DOHH2 (cell line): Measurements from ENCODE around the gene TRIM63.

Experiments used
- CTCF ChIP-seq: fragments of 200-600 bp; sonication (generic); IDR thresholded peaks from one replicate; pipeline ENCODE4 v1.5.1; 2014; ENCODE audit warnings: antibody characterized with exemption, mild to moderate bottlenecking, low read depth, low read length; ENCODE audit not compliant: poor library complexity, severe bottlenecking
- EZH2phosphoT487 ChIP-seq: fragments of 200-600 bp; sonication (generic); IDR thresholded peaks from 2 replicates; pipeline ENCODE4 v1.6.1; 2017; ENCODE audit warnings: borderline replicate concordance, mild to moderate bottlenecking, antibody characterized with exemption, low read length, moderate library complexity, mixed read lengths

GRCh38 chr1:26079960-26080814 lies 12.8 kb upstream of the TRIM63 start:
- TF ChIP-seq CTCF: no peak
- no peak for TF ChIP-seq EZH2phosphoT487
